A549 (cell line): ENCODE measurements around the gene MMP19. TPM values are rescaled to one million over a fixed set of nuclear protein-coding genes. Genes with fewer than 3 reads are reported as not detected.

Experiments used
- ATAC-seq, 2 experiments: fragments of 200-7000 bp in 1 of 2; fragments of >200 bp in 1 of 2; cut with Nextera tagmentation in 1 of 2; cut with Tn5 transposase in 1 of 2; 3 replicates each; pipeline versions ENCODE4 v1.8.0 to v1.9.1; 2018 to 2020; ENCODE audit warnings: mild to moderate bottlenecking in 1 of 2, moderate library complexity in 1 of 2
- CTCF ChIA-PET: fragments of 300-600 bp; sonication (Branson Sonifier 250); formaldehyde crosslinking; extraction: SDS; loops from one replicate; lab custom pipeline; 2021; ENCODE audit warnings: antibody characterized with exemption, inconsistent platforms; lab: Yijun Ruan, JAX
- POLR2A ChIA-PET: fragments of 350-600 bp; formaldehyde crosslinking; extraction: SDS; loops from one replicate; lab custom pipeline; 2021; ENCODE audit warnings: antibody characterized with exemption, inconsistent platforms; lab: Yijun Ruan, JAX
- DNase-seq, 2 experiments: peaks; one replicate each; pipeline versions ENCODE4 v3.0.0 to v3.0.0-alpha.2; 2011 to 2016; ENCODE audit warnings: low read depth in 1 of 2, low spot score in 1 of 2
- FAIRE-seq: peaks from 2 replicates; lab custom pipeline; 2011; peaks lifted over from hg19 to GRCh38; lab: Jason Lieb, UNC
- H3K27ac ChIP-seq, 2 experiments: fragments of >200 bp; sonication (Bioruptor Twin); formaldehyde crosslinking; 3 replicates each; pipeline ENCODE4 v1.5.1; 2016 to 2017
- H3K4me1 ChIP-seq: fragments of >200 bp; sonication (Bioruptor Twin); formaldehyde crosslinking; 3 replicates; pipeline ENCODE4 v1.6.1; 2016
- H3K4me2 ChIP-seq: fragments of >200 bp; sonication (Bioruptor Twin); formaldehyde crosslinking; 3 replicates; pipeline ENCODE4 v1.6.1; 2016
- H3K4me3 ChIP-seq: fragments of >200 bp; sonication (Bioruptor Twin); formaldehyde crosslinking; 3 replicates; pipeline ENCODE4 v1.5.1; 2016
- H3K9me3 ChIP-seq: fragments of >200 bp; sonication (Bioruptor Twin); formaldehyde crosslinking; 3 replicates; pipeline ENCODE4 v1.6.1; 2016
- CEBPB ChIP-seq, 2 experiments: fragments of >200 bp in 1 of 2; sonication (Bioruptor Twin) in 1 of 2; formaldehyde crosslinking in 1 of 2; IDR thresholded peaks; 2 replicates each; pipeline ENCODE4 v1.6.1; 2012 to 2016
- ELK1 ChIP-seq: fragments of 150-350 bp; IDR thresholded peaks from 2 replicates; pipeline ENCODE4 v1.6.1; 2014; ENCODE audit warnings: low read depth, mild to moderate bottlenecking, low read length
- FOSB ChIP-seq: fragments of 250-450 bp; sonication (Bioruptor Pico); IDR thresholded peaks from 2 replicates; pipeline ENCODE4 v1.5.0; 2020; ENCODE audit warnings: mild to moderate bottlenecking, moderate library complexity
- FOSL2 ChIP-seq, 2 experiments: fragments of 450-650 bp in 1 of 2; fragments of >200 bp in 1 of 2; sonication (Bioruptor Twin) in 1 of 2; formaldehyde crosslinking; IDR thresholded peaks; 2 replicates each; pipeline versions ENCODE4 v1.5.0 to v1.6.1; 2016 to 2020; ENCODE audit warnings: mild to moderate bottlenecking in 1 of 2, moderate library complexity in 1 of 2
- HMGXB4 ChIP-seq: fragments of 250-450 bp; sonication (Bioruptor Pico); IDR thresholded peaks from 2 replicates; pipeline ENCODE4 v1.5.0; 2021; ENCODE audit warnings: mild to moderate bottlenecking, moderate library complexity, borderline replicate concordance
- JUNB ChIP-seq: fragments of >200 bp; sonication (Bioruptor Twin); formaldehyde crosslinking; IDR thresholded peaks from 2 replicates; pipeline ENCODE4 v1.6.1; 2016
- KDM1A ChIP-seq: fragments of 200-600 bp; sonication (generic); IDR thresholded peaks from 2 replicates; pipeline ENCODE4 v1.6.1; 2016; ENCODE audit warnings: low read depth, mild to moderate bottlenecking
- MAZ ChIP-seq: fragments of 150-350 bp; IDR thresholded peaks from 2 replicates; pipeline ENCODE4 v1.6.1; 2014; ENCODE audit warnings: antibody characterized with exemption, low read depth, low read length, borderline replicate concordance
- NPAS2 ChIP-seq: fragments of 250-450 bp; sonication (Bioruptor Pico); IDR thresholded peaks from 2 replicates; pipeline ENCODE4 v1.8.0; 2022; ENCODE audit warnings: mild to moderate bottlenecking, moderate library complexity, borderline replicate concordance
- PBX3 ChIP-seq: IDR thresholded peaks from 2 replicates; pipeline ENCODE4 v1.6.1; 2012
- POLR2A ChIP-seq: IDR thresholded peaks from 2 replicates; pipeline ENCODE4 v1.6.1; 2012; ENCODE audit warnings: mild to moderate bottlenecking, low read length
- RAD21 ChIP-seq, 2 experiments: fragments of >200 bp in 1 of 2; sonication (Bioruptor Twin) in 1 of 2; formaldehyde crosslinking in 1 of 2; IDR thresholded peaks in 1 of 2; conservative IDR thresholded peaks in 1 of 2; 2 replicates in 1 of 2; 3 replicates in 1 of 2; pipeline ENCODE4 v1.6.1; 2012 to 2018; ENCODE audit warnings: inconsistent platforms in 1 of 2
- RARB ChIP-seq: fragments of 250-450 bp; sonication (Bioruptor Pico); IDR thresholded peaks from 2 replicates; pipeline ENCODE4 v1.8.0; 2021; ENCODE audit warnings: mild to moderate bottlenecking, moderate library complexity
- RCOR1 ChIP-seq: fragments of 150-350 bp; IDR thresholded peaks from 2 replicates; pipeline ENCODE4 v1.6.1; 2014; ENCODE audit warnings: antibody characterized with exemption, low read length, low read depth
- RFX5 ChIP-seq: fragments of 450-650 bp; IDR thresholded peaks from 2 replicates; pipeline ENCODE4 v1.7.1; 2014; ENCODE audit warnings: antibody characterized with exemption, mild to moderate bottlenecking, moderate library complexity
- RNF2 ChIP-seq: fragments of 200-600 bp; sonication (generic); IDR thresholded peaks from 2 replicates; pipeline ENCODE4 v1.6.1; 2016; ENCODE audit warnings: low read depth, mild to moderate bottlenecking, antibody characterized with exemption, moderate library complexity, borderline replicate concordance
- ZFP36 ChIP-seq: fragments of 450-650 bp; IDR thresholded peaks from 2 replicates; pipeline ENCODE4 v1.6.1; 2014; ENCODE audit warnings: borderline replicate concordance; ENCODE audit not compliant: partially characterized antibody
- WGBS: methylation state at CpG from one replicate; pipeline ENCODE4 v1.1.6; 2017; ENCODE audit errors: missing lambda C conversion rate; 5-methylcytosine and 5-hydroxymethylcytosine counted together
- polyA minus RNA-seq: library from RNA; depleted of rRNA, polyadenylated mRNA; stranded (reverse); fragments of >200 nt; gene quantifications from 2 replicates; pipeline ENCODE4 v1.2.3, GENCODE V29; 2011; rRNA and poly(A)+ RNA removed
- polyA plus RNA-seq, 4 experiments: library from polyadenylated mRNA; depleted of rRNA in 3 of 4; stranded (reverse); fragments of >200 nt; fragmentation: RNase III in 1 of 4; extraction: RNeasy Plus Mini Kit Qiagen cat#74134 plus additional on column Dnase treatment in 1 of 4; gene quantifications; 2 replicates in 3 of 4; 3 replicates in 1 of 4; pipeline ENCODE4 v1.2.3, GENCODE V29; 2011 to 2017
- TF ChIP-seq, protein P1 (sequence below): IDR thresholded peaks from 2 replicates; pipeline ENCODE4 v1.6.1; 2012; ENCODE audit warnings: low read depth, borderline replicate concordance
- TF ChIP-seq, protein P2 (sequence below): fragments of >200 bp; sonication (Bioruptor Twin); formaldehyde crosslinking; IDR thresholded peaks from 3 replicates; pipeline ENCODE4 v1.6.1; 2016

The MMP19 gene
- polyA plus RNA-seq (2011; rRNA removed), result 0.06 and 0.09 TPM in 2 replicates
- polyA plus RNA-seq (2012; cell fraction: cytosol; rRNA removed), result 0.12 and 0.15 TPM in 2 replicates
- 0.22 and 0.23 TPM in 2 replicates for polyA plus RNA-seq (2012; cell fraction: nucleus; rRNA removed)
- 0.09 to 0.11 TPM (median 0.09 TPM) in 3 replicates for polyA plus RNA-seq (2017; fragmentation: RNase III; extraction: RNeasy Plus Mini Kit Qiagen cat#74134 plus additional on column Dnase treatment)
- polyA minus RNA-seq, result not detected in 2 replicates

DNA sequence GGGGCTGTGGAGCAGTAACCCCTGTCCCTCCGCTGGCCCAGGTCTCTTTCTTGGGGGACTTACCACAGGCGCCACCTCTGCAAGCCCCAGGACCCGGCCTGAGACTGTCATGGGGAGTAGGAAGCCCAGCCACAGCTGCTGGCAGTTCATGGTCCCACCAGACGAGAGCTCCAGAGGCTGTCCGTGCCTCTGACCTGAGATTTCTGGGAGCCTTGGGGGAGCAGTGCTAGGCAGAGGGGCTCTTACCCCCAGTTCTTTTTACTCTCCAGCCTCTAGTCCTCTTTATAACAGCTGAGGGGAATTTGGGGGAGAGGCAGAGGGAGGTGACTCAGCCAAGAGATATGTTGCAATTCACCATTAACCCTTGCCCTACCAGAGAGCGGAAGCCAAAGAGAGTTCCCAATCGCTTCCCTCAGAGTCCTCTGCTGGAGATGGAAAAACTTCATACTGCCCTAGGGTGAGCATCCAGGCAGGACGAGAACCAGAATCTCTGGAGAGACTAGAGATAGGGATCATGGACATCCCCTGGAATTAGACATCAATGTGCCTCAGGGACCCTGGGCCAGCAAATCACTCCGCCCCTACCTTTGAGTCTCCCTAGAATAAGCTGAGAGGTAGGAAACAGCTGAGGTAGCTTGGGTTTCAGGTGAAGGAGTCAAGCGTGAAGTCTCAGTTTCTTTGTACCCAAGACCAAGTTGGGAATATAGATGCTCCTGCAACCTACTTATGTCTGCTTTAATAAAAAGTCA is at the start of gene MMP19:
MMP19 (minus strand) TSS at position 256 of the 749 bp plus-strand sequence; CDS start at position 150, 106 bp downstream.
- POLR2A ChIA-PET, result interaction anchor here (0.7 kb wide), 1 partner anchor 65 kb away, joined by 5 read pairs; no protein-coding TSS in a partner anchor

GRCh38 chr12:55891310-55891709 is 48.6 kb upstream of the MMP19 start:
- Histone ChIP-seq H3K9me3 (no peaks in the 10 kb centered on the region), H3K4me2 (no peak overlapping the region), H3K4me1 (no peaks in the 10 kb centered on the region)
- CTCF ChIA-PET, result interaction anchor here (1.0 kb wide), 1 partner anchor 25 kb away, joined by 3 read pairs; no protein-coding TSS in a partner anchor
- TF ChIP-seq NPAS2 (CRISPR knock-in tag) (no peak), POLR2A (no peak), ELK1 (no peak), RARB (CRISPR knock-in tag) (no peak), KDM1A (no peak), JUNB (no peak), RFX5 (no peak), RCOR1 (no peak), RAD21 (conservative IDR thresholded peaks at IDR 0.05 in 1 of 2, IDR thresholded peaks at IDR 0.05 in 1 of 2) (no peak), CEBPB (IDR thresholded peaks at IDR 0.05) (no peak), MAZ (no peak), RNF2 (no peak), HMGXB4 (no peak), FOSB (CRISPR knock-in tag) (no peak), ZFP36 (no peak)
- TF ChIP-seq, protein P1, sequence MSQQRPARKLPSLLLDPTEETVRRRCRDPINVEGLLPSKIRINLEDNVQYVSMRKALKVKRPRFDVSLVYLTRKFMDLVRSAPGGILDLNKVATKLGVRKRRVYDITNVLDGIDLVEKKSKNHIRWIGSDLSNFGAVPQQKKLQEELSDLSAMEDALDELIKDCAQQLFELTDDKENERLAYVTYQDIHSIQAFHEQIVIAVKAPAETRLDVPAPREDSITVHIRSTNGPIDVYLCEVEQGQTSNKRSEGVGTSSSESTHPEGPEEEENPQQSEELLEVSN, result no peak
- TF ChIP-seq, protein P2, sequence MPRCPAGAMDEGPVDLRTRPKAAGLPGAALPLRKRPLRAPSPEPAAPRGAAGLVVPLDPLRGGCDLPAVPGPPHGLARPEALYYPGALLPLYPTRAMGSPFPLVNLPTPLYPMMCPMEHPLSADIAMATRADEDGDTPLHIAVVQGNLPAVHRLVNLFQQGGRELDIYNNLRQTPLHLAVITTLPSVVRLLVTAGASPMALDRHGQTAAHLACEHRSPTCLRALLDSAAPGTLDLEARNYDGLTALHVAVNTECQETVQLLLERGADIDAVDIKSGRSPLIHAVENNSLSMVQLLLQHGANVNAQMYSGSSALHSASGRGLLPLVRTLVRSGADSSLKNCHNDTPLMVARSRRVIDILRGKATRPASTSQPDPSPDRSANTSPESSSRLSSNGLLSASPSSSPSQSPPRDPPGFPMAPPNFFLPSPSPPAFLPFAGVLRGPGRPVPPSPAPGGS, result no peak
- TF ChIP-seq, all 56 proteins: peak for 0
- Histone ChIP-seq H3K4me3 (no peak overlapping the region), H3K27ac (no peak overlapping the region)
- POLR2A ChIA-PET, result no interaction called here
- 64% methylated on average over 4 of the region's 4 CpGs for WGBS
- FAIRE-seq (no peak), ATAC-seq (no peak), DNase-seq (no peak)

More for the DNA sequence above, at the start of gene MMP19:
- Histone ChIP-seq H3K4me2 (peak within 1 kb of the TSS; percentile 14; the same call in 1 of the 3 replicates), H3K4me1 (peaks cover 16% of the 10 kb centered on the region), H3K4me3 (no peak within 1 kb of the TSS), H3K9me3 (no peaks in the 10 kb centered on the region), H3K27ac (peak within 1 kb of the TSS in 1 of 2 experiments; percentile 67; a peak in 4 of 6 replicates)
- TF ChIP-seq PBX3, result no peak
- peak; percentile 58 to 85 for TF ChIP-seq CEBPB (IDR thresholded peaks at IDR 0.05)
- no peak for TF ChIP-seq FOSL2 (IDR thresholded peaks at IDR 0.05)
- peak; percentile 45; the same call in 1 of the 2 replicates for TF ChIP-seq FOSL2 (CRISPR knock-in tag; IDR thresholded peaks at IDR 0.05)
- 67% methylated on average over 10 of the region's 10 CpGs for WGBS
- ATAC-seq (peak; percentile 22 to 41; a peak in 3 of 6 replicates), DNase-seq (peak in 1 of 2 experiments; percentile 21), FAIRE-seq (no peak)
- CTCF ChIA-PET, result interaction anchor here (0.6 to 2.0 kb wide), 6 partner anchors 10 to 1073 kb away, joined by 3 to 6 read pairs (median 4); no protein-coding TSS in a partner anchor
